ENCODE data around the gene NRG3. TPM values are rescaled to one million over a fixed set of nuclear protein-coding genes. Genes with fewer than 3 reads are reported as not detected.

NRG3 gene
- total and polyA plus RNA-seq, 2 of the 4 experiments (the other 2 are of a cell fraction), result not detected

- dilution Hi-C loops (cut with HindIII; ENCODE audit: low sequenced_read_pairs, unreplicated experiment), result no loop called here
- Histone ChIP-seq H3K27ac (ENCODE audit: insufficient read depth, low read length) (no peak overlapping the region), H3K56ac (ENCODE audit: extremely low read depth, insufficient read depth, low read length) (no peak overlapping the region), H4K20me1 (ENCODE audit: insufficient read depth, low read length) (no peaks in the 10 kb centered on the region), H3K9ac (ENCODE audit: low read depth, low read length) (no peak overlapping the region), H3K79me1 (ENCODE audit: low read depth in 1 of 2, low read length in 2 of 2) (no peaks in the 10 kb centered on the region), H3K4me2 (ENCODE audit: low read depth, low read length) (no peak overlapping the region), H3K9me1 (ENCODE audit: insufficient read depth, low read length) (no peaks in the 10 kb centered on the region), H3K36me3 (ENCODE audit: control insufficient read depth, insufficient read depth, low read length) (no peaks in the 10 kb centered on the region), H2BK5ac (ENCODE audit: low read depth, low read length, poor library complexity, severe bottlenecking) (no peak overlapping the region), H3K18ac (ENCODE audit: low read depth, low read length) (no peak overlapping the region), H2BK15ac (ENCODE audit: low read depth, low read length) (no peak overlapping the region), H2AK9ac (replicated peaks; ENCODE audit: low read depth, low read length, poor library complexity) (no peak overlapping the region), H3K27me3 (ENCODE audit: control insufficient read depth, insufficient read depth, low read length) (no peaks in the 10 kb centered on the region), H2AFZ (replicated peaks; ENCODE audit: low read length, poor library complexity) (no peak overlapping the region), H2BK120ac (ENCODE audit: low read depth, low read length) (no peak overlapping the region), H4K8ac (ENCODE audit: low read depth in 2 of 2, low read length in 2 of 2) (no peak overlapping the region), H3K4me3 (ENCODE audit: insufficient read depth, low read depth, low read length) (no peak overlapping the region), H4K91ac (ENCODE audit: insufficient read depth, low read depth, low read length) (no peak overlapping the region), H3K14ac (replicated peaks; ENCODE audit: low read depth, low read length) (no peak overlapping the region), H4K5ac (ENCODE audit: low read depth, low read length) (no peak overlapping the region), H3K4ac (ENCODE audit: low read depth, low read length) (no peak overlapping the region), H3K9me3 (ENCODE audit: control insufficient read depth, insufficient read depth, low read length) (peaks cover 5% of the 10 kb centered on the region), H3K23ac (ENCODE audit: low read depth, low read length) (no peak overlapping the region), H2BK20ac (ENCODE audit: low read depth, low read length) (no peak overlapping the region), H3K4me1 (ENCODE audit: control insufficient read depth, insufficient read depth, low read length) (no peaks in the 10 kb centered on the region), H2AK5ac (ENCODE audit: low read depth, low read length) (no peak overlapping the region)
- TF ChIP-seq MAZ (IDR thresholded peaks at IDR 0.05; ENCODE audit: borderline replicate concordance, low read depth, low read length) (no peak), SMC3 (IDR thresholded peaks at IDR 0.05; ENCODE audit: low read depth, low read length) (no peak), NFE2L2 (IDR thresholded peaks at IDR 0.05; ENCODE audit: low read depth, low read length) (no peak), FOS (IDR thresholded peaks at IDR 0.05; ENCODE audit: low read depth, low read length) (no peak), MXI1 (IDR thresholded peaks at IDR 0.05; ENCODE audit: borderline replicate concordance, low read depth, low read length) (no peak), RFX5 (IDR thresholded peaks at IDR 0.05; ENCODE audit: low read depth, low read length) (no peak), BHLHE40 (IDR thresholded peaks at IDR 0.05; ENCODE audit: low read depth, low read length) (no peak), CEBPB (IDR thresholded peaks at IDR 0.05; ENCODE audit: low read depth, low read length) (no peak), RCOR1 (IDR thresholded peaks at IDR 0.05; ENCODE audit: insufficient replicate concordance, low read length) (no peak), POLR2A (IDR thresholded peaks at IDR 0.05; ENCODE audit: low read depth, low read length) (no peak), RAD21 (IDR thresholded peaks at IDR 0.05; ENCODE audit: low read length) (no peak), CHD1 (IDR thresholded peaks at IDR 0.05; ENCODE audit: low read depth, low read length) (no peak), MAFK (IDR thresholded peaks at IDR 0.05; ENCODE audit: low read depth, low read length) (no peak)
- TF ChIP-seq, protein P1, sequence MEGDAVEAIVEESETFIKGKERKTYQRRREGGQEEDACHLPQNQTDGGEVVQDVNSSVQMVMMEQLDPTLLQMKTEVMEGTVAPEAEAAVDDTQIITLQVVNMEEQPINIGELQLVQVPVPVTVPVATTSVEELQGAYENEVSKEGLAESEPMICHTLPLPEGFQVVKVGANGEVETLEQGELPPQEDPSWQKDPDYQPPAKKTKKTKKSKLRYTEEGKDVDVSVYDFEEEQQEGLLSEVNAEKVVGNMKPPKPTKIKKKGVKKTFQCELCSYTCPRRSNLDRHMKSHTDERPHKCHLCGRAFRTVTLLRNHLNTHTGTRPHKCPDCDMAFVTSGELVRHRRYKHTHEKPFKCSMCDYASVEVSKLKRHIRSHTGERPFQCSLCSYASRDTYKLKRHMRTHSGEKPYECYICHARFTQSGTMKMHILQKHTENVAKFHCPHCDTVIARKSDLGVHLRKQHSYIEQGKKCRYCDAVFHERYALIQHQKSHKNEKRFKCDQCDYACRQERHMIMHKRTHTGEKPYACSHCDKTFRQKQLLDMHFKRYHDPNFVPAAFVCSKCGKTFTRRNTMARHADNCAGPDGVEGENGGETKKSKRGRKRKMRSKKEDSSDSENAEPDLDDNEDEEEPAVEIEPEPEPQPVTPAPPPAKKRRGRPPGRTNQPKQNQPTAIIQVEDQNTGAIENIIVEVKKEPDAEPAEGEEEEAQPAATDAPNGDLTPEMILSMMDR (conservative IDR thresholded peaks at IDR 0.05; ENCODE audit: low read depth, low read length), result no peak
- TF ChIP-seq, protein P2, sequence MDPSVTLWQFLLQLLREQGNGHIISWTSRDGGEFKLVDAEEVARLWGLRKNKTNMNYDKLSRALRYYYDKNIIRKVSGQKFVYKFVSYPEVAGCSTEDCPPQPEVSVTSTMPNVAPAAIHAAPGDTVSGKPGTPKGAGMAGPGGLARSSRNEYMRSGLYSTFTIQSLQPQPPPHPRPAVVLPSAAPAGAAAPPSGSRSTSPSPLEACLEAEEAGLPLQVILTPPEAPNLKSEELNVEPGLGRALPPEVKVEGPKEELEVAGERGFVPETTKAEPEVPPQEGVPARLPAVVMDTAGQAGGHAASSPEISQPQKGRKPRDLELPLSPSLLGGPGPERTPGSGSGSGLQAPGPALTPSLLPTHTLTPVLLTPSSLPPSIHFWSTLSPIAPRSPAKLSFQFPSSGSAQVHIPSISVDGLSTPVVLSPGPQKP (IDR thresholded peaks at IDR 0.05; ENCODE audit: borderline replicate concordance, low read depth, low read length), result no peak
- TF ChIP-seq, protein P3, sequence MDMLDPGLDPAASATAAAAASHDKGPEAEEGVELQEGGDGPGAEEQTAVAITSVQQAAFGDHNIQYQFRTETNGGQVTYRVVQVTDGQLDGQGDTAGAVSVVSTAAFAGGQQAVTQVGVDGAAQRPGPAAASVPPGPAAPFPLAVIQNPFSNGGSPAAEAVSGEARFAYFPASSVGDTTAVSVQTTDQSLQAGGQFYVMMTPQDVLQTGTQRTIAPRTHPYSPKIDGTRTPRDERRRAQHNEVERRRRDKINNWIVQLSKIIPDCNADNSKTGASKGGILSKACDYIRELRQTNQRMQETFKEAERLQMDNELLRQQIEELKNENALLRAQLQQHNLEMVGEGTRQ (IDR thresholded peaks at IDR 0.05; ENCODE audit: low read depth, low read length), result no peak
- DNase-seq (no peak), ATAC-seq (ENCODE audit: low read depth) (no peak)
- BruUV-seq (replicated peaks), result no TSS peak
- POLR2A ChIA-PET (ENCODE audit: unreplicated experiment), result no interaction called here
- intact Hi-C loops (cut with micrococcal nuclease), result no loop called here
- WGBS, 2 experiments (ENCODE audit: extremely low coverage in 2 of 2, insufficient read length in 1 of 2), result no CpG with 5 or more reads among the region's 5 CpGs
- in situ Hi-C loops (cut with MboI; ENCODE audit: low sequenced_read_pairs), result no loop called here
- CTCF ChIA-PET, result no interaction called here
These were observed 42.7 kb downstream of the NRG3 start for GRCh38 chr10:81917666-81918065.

All from IMR-90 (cell line).